GM19468 (cell line): Measurements from ENCODE around the gene CLEC4C.
"Not testable (repeated sequence)": the region's sequence is repeated elsewhere in the genome, so short reads cannot be mapped to it uniquely, and the experiment has no call there.

Experiments
- ATAC-seq: cut with Tn5 transposase; IDR thresholded peaks from one replicate; pipeline ENCODE4 v1.9.1; 2021; ENCODE audit warnings: mild to moderate bottlenecking, moderate library complexity, moderate number of reproducible peaks; ENCODE audit not compliant: unreplicated experiment; ENCODE audit errors: extremely low read depth

CLEC4C gene

DNA sequence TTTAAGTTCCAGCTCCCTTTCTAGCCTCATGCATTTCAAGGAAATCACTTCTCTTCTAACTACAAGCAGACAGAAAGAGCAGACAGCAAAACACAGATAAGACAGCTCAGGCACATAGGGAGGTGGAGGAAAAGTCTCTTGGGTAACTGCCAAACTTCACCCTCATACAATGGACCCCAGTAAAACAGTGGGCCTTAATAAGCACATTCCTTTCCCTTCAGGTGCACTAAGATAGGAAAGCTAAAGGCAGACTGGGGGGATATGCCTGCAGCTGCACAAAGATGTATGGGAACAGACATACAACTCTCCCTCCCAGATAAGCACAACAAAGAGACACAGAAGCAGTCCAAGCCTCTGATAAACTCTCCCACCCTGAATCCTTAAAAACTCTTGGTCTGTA is 16.2 kb downstream of the CLEC4C start:
- ATAC-seq, result not testable (repeated sequence)

DNA sequence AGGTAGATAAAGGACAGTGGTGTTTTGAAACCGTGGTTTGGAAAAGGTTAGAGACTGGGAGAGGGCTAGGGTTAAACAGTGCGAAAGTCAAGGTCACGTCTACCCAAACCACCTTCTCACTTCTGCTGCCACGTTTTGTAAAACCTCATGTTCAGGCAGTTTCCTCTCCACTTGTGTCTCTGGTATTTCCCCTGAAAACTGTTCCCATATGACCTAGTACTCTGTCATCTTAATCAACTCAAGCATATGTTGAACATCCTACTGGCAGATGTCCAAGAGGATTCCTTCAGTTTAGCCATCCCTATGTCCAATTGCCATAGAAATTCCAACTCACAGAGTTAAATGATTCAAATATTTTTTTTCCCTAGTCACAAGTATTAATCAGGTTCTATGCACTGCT is 17.4 kb downstream of the CLEC4C start:
- no peak for ATAC-seq

DNA sequence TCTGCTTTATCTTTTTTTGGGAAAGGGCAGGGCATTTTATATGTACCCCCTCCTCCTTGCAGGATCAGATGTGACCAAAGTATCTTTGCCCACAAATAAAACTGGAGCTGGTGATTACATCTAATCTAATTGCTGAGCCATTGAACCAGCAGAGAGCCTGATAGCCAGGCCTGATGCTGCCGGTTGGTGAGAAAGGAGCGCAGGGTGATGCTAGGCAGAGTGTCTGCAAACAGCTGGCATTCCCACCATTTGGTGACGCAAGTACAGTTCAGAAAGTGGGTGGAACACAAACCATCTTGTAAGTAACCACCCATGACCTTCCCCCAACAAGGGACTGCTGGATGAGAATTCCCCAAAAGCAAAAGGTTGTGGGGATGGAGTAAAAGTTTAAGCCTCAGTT is 23.2 kb downstream of the CLEC4C start:
- no peak for ATAC-seq

DNA sequence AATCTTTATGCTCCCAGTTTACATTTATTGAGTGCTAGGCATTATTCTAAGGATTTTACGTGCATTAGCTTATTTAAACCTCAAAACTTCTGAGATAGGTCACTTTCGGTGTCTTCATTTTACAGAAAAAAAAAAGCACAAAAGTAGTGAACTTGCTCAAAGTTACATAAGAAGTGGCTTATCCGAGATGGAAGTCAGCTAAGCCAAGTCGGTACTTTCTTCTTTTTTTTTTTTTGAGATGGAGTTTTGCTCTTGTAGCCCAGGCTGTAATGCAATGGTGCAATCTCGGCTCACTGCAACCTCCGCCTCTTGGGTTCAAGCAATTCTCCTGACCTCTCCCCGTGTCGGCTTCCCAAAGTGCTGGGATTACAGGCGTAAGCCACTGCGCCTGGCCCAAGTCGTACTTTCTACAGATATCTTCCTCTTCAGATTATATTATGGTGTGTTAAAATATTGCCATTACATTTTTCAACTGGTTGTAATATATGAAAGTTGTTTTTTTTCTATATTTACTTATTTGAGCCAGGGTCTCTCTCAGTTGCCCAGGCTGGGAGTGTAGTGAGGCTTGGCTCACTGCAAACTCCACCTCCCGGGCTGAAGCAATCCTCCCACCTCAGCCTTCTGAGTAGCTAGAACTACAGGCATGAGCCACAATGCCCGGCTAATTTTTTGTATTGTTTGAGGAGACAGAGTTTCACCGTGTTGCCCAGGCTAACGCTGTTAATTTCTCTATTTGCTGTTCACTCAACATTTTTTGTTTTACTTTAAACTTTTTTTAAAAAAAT is 27.0 kb downstream of the CLEC4C start:
- ATAC-seq, result no peak

DNA sequence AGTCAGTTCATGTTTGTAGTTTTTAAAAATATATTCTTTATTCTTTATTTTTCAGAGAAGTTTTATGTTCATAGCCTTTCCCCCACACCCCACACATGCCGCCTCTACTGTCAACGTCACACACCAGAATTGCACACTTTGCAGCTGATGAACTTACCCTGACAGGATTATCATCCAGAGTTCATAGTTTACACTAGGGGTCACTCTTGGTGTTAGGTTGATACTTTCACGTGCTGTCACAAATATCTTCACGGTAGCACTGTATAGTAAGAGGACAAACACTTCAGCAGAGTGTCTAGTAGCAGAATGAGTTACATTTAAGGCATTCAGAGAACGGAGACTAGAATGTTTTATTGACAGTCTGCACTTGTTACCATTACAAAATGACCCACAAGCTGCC is 30.8 kb downstream of the CLEC4C start:
- no peak for ATAC-seq

DNA sequence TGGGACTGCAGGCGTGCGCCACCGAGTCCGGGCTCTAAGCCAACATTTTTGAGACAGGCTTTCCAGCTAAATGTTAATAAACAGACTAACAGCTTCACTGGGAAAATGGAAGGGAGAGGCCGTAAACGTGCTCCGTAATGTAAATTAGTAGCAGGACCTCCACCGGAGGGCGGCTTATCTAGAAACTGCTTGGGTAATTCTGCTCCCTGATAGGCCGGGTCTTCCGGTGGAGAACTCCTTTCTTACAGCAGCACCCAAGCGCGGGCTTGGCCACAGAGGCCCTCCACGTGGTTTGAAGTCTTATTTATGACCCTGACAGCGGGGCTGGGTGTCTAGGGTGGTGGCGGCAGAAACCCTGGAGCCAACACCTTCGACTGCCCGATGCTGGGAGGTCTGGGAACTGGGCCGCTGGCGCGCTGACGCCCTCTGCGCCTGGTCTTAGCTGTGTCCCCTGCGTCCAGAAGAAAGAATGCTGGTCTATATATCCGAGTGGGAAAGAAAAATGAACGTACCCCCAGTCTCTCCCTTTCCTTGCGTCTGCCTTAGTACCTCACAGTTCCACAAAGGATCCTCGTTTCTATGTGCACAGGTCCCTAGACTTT is 34.2 kb downstream of the CLEC4C start:
- ATAC-seq, result no peak

DNA sequence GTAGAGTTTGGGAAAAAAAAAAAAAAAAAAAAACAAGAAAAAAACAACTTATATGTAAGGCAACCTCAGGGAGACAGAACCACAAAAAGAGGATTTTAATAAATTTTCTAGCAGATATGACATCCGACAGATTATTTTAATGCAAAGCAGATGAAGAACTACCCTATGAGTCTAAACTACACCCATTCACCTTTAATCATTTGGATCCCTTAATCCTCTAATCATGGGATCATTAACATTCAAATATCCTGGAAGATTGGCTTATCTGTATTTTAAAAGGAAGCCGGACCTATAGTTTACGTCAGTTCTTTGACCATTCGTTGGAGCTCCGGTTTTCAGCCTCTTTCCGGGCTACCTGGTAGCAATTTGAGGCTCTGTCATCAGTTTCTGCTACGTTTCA is 36.0 kb downstream of the CLEC4C start, which contains the start of gene DPPA3:
DPPA3 (plus strand) TSS at position 301 of the 400 bp plus-strand sequence. CDS start 138 bp downstream, outside the sequence.
- ATAC-seq, result no peak

DNA sequence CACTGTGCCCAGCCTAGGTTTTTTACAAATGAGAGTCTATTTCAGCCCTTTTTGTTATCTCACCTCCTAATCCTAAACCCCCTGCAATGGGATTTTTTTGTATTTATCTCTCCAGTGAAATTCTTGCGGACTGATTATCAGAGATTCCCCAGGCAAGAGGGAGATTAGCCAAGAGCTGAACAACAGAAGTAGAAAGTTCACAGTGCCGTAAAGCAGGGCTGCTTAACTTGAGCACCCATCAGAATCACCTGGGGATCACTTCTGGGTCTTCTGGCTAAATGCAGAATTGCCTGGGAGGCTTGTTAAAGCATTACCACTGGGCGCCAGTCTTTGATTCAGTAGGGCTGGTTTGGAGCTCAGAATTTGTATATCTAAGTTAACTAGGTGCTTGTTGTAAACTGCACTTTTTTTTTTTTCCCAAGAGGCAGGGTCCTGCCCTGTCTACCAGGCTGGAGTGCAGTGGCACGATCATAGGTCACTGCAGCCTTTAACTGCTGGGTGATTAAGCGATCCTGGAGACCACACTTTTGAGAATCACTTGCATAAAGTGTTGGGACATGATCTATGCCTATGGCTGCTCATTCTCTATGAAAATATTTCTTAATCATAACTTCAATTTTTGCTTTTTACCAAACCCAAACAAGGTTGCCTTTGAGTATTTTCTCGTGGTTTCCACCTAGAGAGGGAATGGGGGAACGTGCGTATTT is 37.1 kb downstream of the CLEC4C start:
- no peak for ATAC-seq

DNA sequence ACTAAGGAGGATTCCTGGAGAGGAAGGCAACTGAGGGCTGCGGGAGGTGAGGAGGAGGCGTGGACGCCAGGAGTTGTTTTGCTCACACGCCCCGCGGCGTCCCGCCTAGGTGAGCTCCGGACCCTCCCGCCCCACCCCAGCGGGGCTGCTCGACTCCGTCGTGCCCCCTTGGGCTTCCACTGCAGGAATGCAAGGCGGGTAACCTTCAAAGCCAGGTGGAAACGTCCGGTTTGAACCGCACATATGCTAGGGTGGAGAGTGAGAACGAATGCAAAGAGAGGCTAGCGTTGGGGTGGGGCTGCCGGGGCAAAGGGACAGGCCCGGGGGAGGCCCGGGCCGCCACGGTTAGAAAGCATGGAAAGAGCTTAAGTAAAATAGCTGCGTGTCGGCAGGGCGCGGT is 41.3 kb downstream of the CLEC4C start:
- no peak for ATAC-seq

DNA sequence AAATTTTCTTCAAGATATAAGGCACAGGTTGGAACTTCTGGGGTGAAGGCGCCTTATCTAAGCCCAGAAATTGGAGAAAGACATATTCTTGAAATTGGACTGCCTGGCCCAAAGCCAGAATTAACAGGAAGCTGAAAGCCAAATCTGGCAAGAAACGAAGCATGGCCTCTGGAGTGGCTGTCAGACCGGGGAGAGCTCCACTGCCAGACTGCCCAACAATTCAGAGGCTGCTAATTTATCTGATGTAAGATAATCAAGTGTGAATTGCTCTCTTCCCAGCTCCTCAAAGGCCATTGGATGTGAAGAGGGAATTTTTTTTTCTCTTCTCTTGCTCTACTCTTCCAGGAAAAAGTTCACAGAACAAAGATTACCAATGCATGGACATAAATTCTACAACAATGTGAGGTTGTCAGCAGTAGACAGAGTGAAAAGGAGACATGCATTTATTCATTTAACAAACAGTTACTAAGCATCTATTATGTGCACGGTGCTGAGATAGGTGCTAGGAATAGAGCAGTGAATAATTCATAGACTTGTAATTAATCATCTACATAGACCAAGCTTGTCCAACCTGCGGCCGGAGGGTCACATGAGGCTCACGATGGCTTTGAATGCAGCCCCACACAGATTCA is 51.5 kb downstream of the CLEC4C start, which contains the start of gene GDF3:
GDF3 (minus strand) TSS at position 210 of the 632 bp plus-strand sequence; CDS start at position 163, 47 bp downstream.
- ATAC-seq, result no peak

DNA sequence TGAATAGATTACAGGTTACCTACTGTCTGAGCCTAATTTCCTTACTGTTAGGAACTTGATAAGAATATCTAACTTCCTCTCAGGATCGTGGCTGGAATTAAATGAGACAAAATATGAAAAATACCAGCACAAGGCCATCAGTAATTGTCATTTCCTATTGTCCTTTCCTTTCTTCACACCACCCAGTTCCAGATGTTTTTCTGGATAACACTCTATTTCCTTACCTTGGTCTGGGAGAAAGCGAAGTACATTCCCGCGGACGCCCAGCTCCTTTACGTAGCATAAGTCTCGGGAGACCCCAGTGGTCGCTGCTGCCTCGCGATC is 52.0 kb downstream of the CLEC4C start:
- no peak for ATAC-seq

DNA sequence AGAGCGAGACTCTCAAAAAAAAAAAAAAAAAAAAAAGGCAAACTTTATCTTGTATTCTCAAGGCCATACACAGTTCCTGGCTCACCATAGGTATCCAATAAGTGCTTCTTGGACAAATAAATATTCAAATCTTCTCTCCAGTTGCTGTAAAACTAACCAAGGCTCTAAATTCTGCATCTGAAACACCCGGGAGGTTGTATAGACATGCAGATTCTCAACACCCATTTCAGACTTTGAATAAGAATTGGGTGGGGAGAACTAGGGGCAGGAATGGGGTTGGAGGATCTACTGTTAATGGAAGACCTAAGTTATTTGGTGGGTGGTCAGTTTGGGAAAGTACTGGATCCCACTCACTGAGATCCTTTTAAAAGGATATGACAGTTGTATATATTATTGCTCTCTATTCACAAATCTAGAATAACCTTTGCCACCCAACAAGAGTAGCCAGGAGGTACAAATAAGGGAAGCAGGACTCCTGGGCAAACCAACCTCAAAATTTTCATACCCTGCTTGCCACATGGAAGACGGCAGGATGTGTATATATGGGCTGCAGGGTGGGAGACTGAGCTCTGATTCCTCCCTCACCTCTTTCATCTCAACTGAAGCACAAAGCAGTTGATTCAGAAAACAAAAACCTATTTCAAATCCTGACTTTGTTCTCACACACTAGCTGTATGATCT is 52.5 kb downstream of the CLEC4C start:
- ATAC-seq, result no peak

DNA sequence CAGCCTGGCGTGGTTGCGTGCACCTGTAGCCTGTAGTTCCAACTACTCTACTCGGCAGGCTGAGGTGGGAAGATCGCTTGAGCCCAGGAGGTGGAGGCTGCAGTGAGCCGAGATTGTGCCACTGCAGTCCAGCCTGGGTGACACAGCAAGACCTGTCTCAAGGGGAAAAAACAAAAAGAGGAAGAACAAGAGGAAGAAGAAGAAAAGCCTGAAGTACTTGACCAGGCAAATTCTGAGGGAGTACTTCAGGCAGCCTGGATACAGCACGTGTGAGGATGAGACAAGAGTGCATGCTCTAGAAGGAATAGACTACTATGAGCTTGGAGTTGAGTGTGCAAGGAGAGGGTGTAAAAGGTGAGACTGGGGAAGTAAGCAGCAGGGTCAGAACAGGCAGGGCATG is 53.4 kb downstream of the CLEC4C start:
- ATAC-seq, result no peak

DNA sequence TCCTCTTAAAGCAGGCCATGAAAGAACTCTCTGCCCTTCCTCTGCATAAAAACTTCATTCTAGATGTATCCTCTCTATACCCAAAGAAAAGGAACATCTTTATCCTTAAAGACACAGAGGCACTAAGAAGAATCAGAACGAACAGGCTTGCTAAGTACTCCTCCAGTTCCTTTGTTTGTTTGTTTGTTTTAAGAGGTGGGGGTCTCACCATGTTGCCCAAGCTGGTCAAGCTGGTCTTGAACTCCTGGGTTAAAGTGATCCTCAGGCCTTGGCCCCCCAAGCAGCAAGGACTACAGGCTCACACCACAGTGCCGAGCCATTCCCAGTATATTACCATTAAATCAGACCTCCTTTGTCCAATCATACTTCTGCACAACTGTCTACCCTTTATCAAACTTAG is 65.6 kb downstream of the CLEC4C start:
- no peak for ATAC-seq
